Duodenal mucosa (tissue), 2 donors: ENCODE data around the gene LAG3.

Experiments
- H3K27ac ChIP-seq: one replicate; pipeline ENCODE4 v1.7.0; 2013; ENCODE audit warnings: low read depth, low read length
- H3K27me3 ChIP-seq, 2 donors: one replicate each; pipeline ENCODE4 v1.7.0; 2013; ENCODE audit warnings: low read length in 2 of 2, control low read depth in 1 of 2; ENCODE audit not compliant: insufficient read depth in 2 of 2, control insufficient read depth in 1 of 2
- H3K36me3 ChIP-seq, 2 donors: one replicate each; pipeline ENCODE4 v1.7.0; 2013; ENCODE audit warnings: low read length in 2 of 2, control low read depth in 1 of 2; ENCODE audit not compliant: insufficient read depth in 2 of 2, control insufficient read depth in 1 of 2
- H3K4me1 ChIP-seq, 2 donors: one replicate each; pipeline ENCODE4 v1.7.0; 2013; ENCODE audit warnings: low read length in 2 of 2, control low read depth in 1 of 2; ENCODE audit not compliant: insufficient read depth in 2 of 2, control insufficient read depth in 1 of 2
- H3K4me3 ChIP-seq, 2 donors: one replicate each; pipeline ENCODE4 v1.7.0; 2013; ENCODE audit warnings: low read length in 2 of 2, low read depth in 1 of 2
- H3K9ac ChIP-seq, 2 donors: one replicate each; pipeline ENCODE4 v1.7.0; 2013; ENCODE audit warnings: low read length in 2 of 2, low read depth in 1 of 2
- H3K9me3 ChIP-seq, 2 donors: one replicate each; pipeline ENCODE4 v1.7.0; 2013; ENCODE audit warnings: low read length in 2 of 2, control low read depth in 1 of 2; ENCODE audit not compliant: control insufficient read depth in 1 of 2

LAG3 gene

GRCh38 chr12:6765634-6766581, 6.4 kb upstream of the LAG3 start, which contains the start of gene PTMS:
PTMS (plus strand) TSS chr12:6766363; CDS start chr12:6766706, 343 bp downstream.
- Histone ChIP-seq H3K4me1 (peaks cover 36 to 38% of the 10 kb centered on the region in 2 donors), H3K4me3 (peak within 1 kb of the TSS; percentile 68 to 76), H3K9me3 (no peaks in the 10 kb centered on the region), H3K27ac (peak within 1 kb of the TSS; percentile 74), H3K27me3 (no peaks in the 10 kb centered on the region), H3K36me3 (peaks cover 0 to 3% of the 10 kb centered on the region in 2 donors), H3K9ac (peak within 1 kb of the TSS; percentile 45 to 59)

DNA sequence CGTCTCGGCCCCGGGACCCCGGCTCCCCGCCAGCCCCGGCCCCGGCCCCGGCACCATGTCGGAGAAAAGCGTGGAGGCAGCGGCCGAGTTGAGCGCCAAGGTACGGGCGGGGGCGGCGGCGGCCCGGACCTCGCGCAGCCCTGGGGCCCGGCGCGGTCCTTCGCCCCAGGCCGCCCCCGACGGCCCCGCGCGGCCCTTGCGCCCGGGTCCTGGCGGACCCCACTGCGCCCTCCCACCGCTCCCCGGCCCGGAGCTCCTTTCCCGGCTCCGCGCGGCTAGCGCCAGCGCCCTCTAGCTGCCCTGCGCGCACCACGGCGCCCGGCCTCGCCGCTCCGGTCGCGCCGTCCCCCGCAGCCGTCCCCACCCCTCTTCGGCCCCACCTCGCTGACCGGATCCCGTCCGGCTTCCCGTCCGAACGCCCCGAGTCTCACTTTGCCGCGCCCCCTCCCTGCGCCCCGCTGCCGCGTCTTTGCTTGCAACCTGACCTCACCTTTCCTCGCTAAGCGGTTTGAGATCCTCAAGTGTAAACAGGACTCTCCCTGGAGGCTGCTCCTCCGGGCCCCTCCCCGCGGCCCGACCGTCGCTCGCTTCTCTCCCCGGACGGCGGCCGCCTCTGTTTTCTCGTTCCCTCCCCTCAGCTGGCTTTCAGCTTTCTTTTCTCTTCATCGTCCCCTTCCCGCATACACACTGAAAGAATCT, 5.5 kb upstream of the LAG3 start:
- Histone ChIP-seq H3K4me1 (peaks cover 37 to 42% of the 10 kb centered on the region in 2 donors), H3K9me3 (no peaks in the 10 kb centered on the region), H3K27ac (peak overlapping the region; percentile 74), H3K27me3 (no peaks in the 10 kb centered on the region), H3K36me3 (peaks cover 0 to 3% of the 10 kb centered on the region in 2 donors), H3K9ac (peak overlapping the region; percentile 45 to 57), H3K4me3 (peak overlapping the region; percentile 68 to 76)

DNA sequence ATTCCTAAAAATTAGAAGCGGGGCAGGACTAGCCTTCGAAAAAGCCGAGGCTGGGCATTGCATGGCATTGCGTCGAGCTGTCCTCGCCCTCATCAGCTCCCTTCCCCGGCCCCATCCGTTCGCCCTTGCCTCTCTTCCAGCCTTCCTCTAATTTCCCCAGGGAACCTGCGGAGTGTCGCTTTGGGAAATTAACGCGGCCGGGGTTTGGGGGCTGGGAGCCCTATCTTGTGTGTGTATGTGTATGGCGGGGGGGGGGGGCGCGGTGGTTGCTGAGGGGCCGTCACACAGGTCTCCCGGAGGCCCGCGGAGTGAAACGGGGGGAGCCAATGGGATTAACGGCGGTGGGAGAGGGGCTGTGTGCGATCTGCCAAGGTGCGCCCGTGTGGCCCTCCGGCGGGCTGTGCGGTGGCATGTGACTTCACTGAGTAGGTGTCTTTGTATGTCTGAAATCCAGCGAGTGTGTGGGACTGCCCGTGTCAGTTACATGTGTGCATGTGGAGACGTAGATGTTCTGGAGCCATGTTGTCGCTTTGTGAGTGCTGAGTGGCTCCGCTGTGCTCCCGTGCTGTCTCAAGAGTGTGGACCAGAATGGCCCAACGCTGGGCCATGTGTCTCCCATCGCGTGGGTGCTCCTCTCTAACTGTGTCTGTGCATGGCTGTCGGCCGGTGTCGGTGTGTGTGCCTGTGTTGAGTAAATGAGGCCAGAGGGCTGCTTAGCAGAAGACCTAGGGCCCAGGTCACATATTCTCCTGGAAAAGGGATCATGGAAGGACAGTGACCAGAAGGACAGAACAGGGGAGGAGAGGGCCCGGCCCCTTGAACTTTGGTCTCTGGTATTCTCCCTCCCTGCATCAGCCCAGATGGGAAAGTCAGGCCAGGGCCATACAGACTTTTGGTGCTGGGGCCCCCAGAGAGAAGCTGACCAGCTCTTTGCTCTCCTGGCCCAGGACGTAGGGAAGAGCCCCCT, 4.7 kb upstream of the LAG3 start:
- peaks cover 43 to 45% of the 10 kb centered on the region in 2 donors for H3K4me1 ChIP-seq
- H3K27me3 ChIP-seq, result no peaks in the 10 kb centered on the region
- peak overlapping the region; percentile 68 to 76 for H3K4me3 ChIP-seq
- H3K36me3 ChIP-seq, result peaks cover 0 to 6% of the 10 kb centered on the region in 2 donors
- H3K9ac ChIP-seq, result peak overlapping the region; percentile 57 to 61
- no peaks in the 10 kb centered on the region for H3K9me3 ChIP-seq
- peak overlapping the region; percentile 74 for H3K27ac ChIP-seq

GRCh38 chr12:6768437-6768914, 3.8 kb upstream of the LAG3 start:
- H3K4me1 ChIP-seq, result peaks cover 45 to 46% of the 10 kb centered on the region in 2 donors
- H3K4me3 ChIP-seq, result peak overlapping the region; percentile 68 to 76
- no peak overlapping the region for H3K27ac ChIP-seq
- H3K9ac ChIP-seq, result peak overlapping the region in 1 of 2 donors; percentile 10
- H3K27me3 ChIP-seq, result peaks cover 4 to 6% of the 10 kb centered on the region in 2 donors
- H3K36me3 ChIP-seq, result peaks cover 0 to 6% of the 10 kb centered on the region in 2 donors
- H3K9me3 ChIP-seq, result no peaks in the 10 kb centered on the region

GRCh38 chr12:6768990-6769389, 3.3 kb upstream of the LAG3 start:
- peak overlapping the region in 1 of 2 donors; percentile 76 for H3K4me3 ChIP-seq
- peaks cover 6 to 7% of the 10 kb centered on the region in 2 donors for H3K27me3 ChIP-seq
- peak overlapping the region in 1 of 2 donors; percentile 10 for H3K9ac ChIP-seq
- peaks cover 42 to 45% of the 10 kb centered on the region in 2 donors for H3K4me1 ChIP-seq
- H3K9me3 ChIP-seq, result no peaks in the 10 kb centered on the region
- H3K36me3 ChIP-seq, result peaks cover 0 to 6% of the 10 kb centered on the region in 2 donors
- no peak overlapping the region for H3K27ac ChIP-seq

GRCh38 chr12:6769666-6770065, 2.7 kb upstream of the LAG3 start:
- H3K4me1 ChIP-seq, result peaks cover 39 to 41% of the 10 kb centered on the region in 2 donors
- peaks cover 0 to 6% of the 10 kb centered on the region in 2 donors for H3K36me3 ChIP-seq
- peaks cover 9 to 12% of the 10 kb centered on the region in 2 donors for H3K27me3 ChIP-seq
- H3K4me3 ChIP-seq, result no peak overlapping the region
- H3K9me3 ChIP-seq, result no peaks in the 10 kb centered on the region
- no peak overlapping the region for H3K9ac ChIP-seq
- H3K27ac ChIP-seq, result no peak overlapping the region

- Histone ChIP-seq H3K9me3 (no peaks in the 10 kb centered on the region), H3K36me3 (peaks cover 0 to 6% of the 10 kb centered on the region in 2 donors), H3K9ac (no peak overlapping the region), H3K27ac (no peak overlapping the region), H3K4me1 (peaks cover 36 to 37% of the 10 kb centered on the region in 2 donors), H3K27me3 (peaks cover 9 to 16% of the 10 kb centered on the region in 2 donors), H3K4me3 (no peak overlapping the region)
Observed at GRCh38 chr12:6770094-6770493, 2.2 kb upstream of the LAG3 start.

GRCh38 chr12:6770600-6770999, 1.7 kb upstream of the LAG3 start:
- Histone ChIP-seq H3K27ac (no peak overlapping the region), H3K27me3 (peaks cover 9 to 16% of the 10 kb centered on the region in 2 donors), H3K4me3 (no peak overlapping the region), H3K36me3 (peaks cover 0 to 6% of the 10 kb centered on the region in 2 donors), H3K9me3 (no peaks in the 10 kb centered on the region), H3K4me1 (peaks cover 31 to 32% of the 10 kb centered on the region in 2 donors), H3K9ac (no peak overlapping the region)

DNA sequence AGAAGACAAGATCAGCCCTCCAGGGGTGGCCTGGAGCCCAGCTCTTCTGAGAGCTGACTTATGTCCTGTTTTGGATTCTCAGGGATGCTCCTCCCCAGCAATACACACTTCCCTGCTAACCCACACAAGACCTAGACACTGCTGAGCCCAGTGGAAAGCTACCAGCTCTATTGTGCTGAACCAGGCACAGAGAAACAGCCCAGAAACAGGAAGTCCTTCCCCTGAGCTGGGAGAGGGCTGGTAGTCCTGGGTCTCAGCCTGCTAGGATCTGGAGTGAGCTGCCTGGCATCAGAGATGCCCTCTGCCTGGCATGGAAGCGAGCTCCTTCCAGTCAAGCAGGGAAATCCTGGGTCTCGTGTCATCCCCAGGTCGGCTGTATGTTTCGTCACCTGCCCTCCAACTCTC, 1.2 kb upstream of the LAG3 start:
- H3K4me1 ChIP-seq, result peaks cover 28% of the 10 kb centered on the region in 2 donors
- no peak overlapping the region for H3K27ac ChIP-seq
- no peak overlapping the region for H3K9ac ChIP-seq

More for the DNA sequence above, 1.2 kb upstream of the LAG3 start:
- Histone ChIP-seq H3K9me3 (no peaks in the 10 kb centered on the region), H3K4me3 (peak overlapping the region in 1 of 2 donors; percentile 3), H3K36me3 (peaks cover 0 to 6% of the 10 kb centered on the region in 2 donors), H3K27me3 (peaks cover 9 to 16% of the 10 kb centered on the region in 2 donors)
